Upper lobe of left lung (tissue), 4 donors: ENCODE measurements around the gene UACA.

Experiments
- EP300 ChIP-seq, 4 donors: sonication (generic); formaldehyde crosslinking; IDR thresholded peaks; one replicate each; pipeline ENCODE4 v1.5.1; 2017; ENCODE audit warnings: antibody characterized with exemption in 4 of 4, control low read depth in 2 of 4
- POLR2A ChIP-seq, 4 donors: fragments of 450-650 bp; IDR thresholded peaks; one replicate each; pipeline ENCODE4 v1.5.1; 2016 to 2017; ENCODE audit warnings: antibody characterized with exemption in 4 of 4, mild to moderate bottlenecking in 2 of 4
- TF ChIP-seq, protein P1 (sequence below), 6 experiments: fragments of 450-650 bp in 4 of 6; fragments of 200-600 bp in 2 of 6; sonication (generic) in 2 of 6; IDR thresholded peaks; one replicate each; pipeline ENCODE4 v1.5.1; 2016 to 2019; ENCODE audit warnings: antibody characterized with exemption in 6 of 6

DNA sequence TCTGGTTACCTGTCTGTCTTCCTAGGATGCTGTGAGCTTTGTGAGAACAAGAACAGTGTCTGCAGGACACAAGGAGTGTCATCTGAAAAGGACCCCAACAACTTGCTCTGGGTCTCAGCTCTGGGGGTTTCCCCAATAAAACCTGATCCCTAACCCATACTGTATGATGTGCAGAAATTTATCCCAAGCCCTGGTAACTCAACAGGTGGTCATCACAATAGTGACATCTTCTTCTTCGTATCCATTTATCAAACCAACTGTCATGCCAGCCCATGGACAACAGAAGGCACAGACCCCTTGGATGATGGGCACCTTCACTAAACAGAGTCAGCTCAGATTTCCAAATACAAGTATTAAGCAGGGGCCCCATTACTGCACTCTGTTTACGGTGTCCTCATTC, 127.5 kb downstream of the UACA start:
- TF ChIP-seq, protein P1, sequence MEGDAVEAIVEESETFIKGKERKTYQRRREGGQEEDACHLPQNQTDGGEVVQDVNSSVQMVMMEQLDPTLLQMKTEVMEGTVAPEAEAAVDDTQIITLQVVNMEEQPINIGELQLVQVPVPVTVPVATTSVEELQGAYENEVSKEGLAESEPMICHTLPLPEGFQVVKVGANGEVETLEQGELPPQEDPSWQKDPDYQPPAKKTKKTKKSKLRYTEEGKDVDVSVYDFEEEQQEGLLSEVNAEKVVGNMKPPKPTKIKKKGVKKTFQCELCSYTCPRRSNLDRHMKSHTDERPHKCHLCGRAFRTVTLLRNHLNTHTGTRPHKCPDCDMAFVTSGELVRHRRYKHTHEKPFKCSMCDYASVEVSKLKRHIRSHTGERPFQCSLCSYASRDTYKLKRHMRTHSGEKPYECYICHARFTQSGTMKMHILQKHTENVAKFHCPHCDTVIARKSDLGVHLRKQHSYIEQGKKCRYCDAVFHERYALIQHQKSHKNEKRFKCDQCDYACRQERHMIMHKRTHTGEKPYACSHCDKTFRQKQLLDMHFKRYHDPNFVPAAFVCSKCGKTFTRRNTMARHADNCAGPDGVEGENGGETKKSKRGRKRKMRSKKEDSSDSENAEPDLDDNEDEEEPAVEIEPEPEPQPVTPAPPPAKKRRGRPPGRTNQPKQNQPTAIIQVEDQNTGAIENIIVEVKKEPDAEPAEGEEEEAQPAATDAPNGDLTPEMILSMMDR (IDR thresholded peaks at IDR 0.05) = no peak
- no peak for TF ChIP-seq EP300 (IDR thresholded peaks at IDR 0.05)
- no peak for TF ChIP-seq POLR2A (IDR thresholded peaks at IDR 0.05)
